Vagina (tissue), 1 donor: ENCODE results near the gene ZNF677. TPM values are rescaled to one million over a fixed set of nuclear protein-coding genes. Genes with fewer than 3 reads are reported as not detected.

Experiments used
- total RNA-seq: library from RNA; depleted of rRNA; stranded (reverse); fragments of >200 nt; gene quantifications from one replicate; pipeline ENCODE4 v1.2.3, GENCODE V29; 2016

Gene ZNF677
- total RNA-seq, 1 donor from 2014 or later: 5.9 TPM

Other genes with a start within 250 kb of the ZNF677 start
- gene ERVV-1, start 241.0 kb downstream of the ZNF677 start, total RNA-seq: not detected
- not detected for gene ERVV-2, start 210.1 kb downstream of the ZNF677 start, total RNA-seq
- 41.7 TPM for gene ZNF160, start 151.5 kb downstream of the ZNF677 start, total RNA-seq
- gene ZNF415, start 122.0 kb downstream of the ZNF677 start, total RNA-seq: 6.6 TPM
- 11.8 TPM for gene ZNF347, start 95.8 kb downstream of the ZNF677 start, total RNA-seq
- gene ZNF665, start 61.5 kb downstream of the ZNF677 start, total RNA-seq: 1.5 TPM
- gene VN1R2, start 3.4 kb upstream of the ZNF677 start, total RNA-seq: not detected
- gene VN1R4, start 12.8 kb upstream of the ZNF677 start, total RNA-seq: not detected
- 5.2 TPM for gene ZNF845, start 78.9 kb upstream of the ZNF677 start, total RNA-seq
- gene ZNF525, start 110.8 kb upstream of the ZNF677 start, total RNA-seq: 6.4 TPM
- gene ZNF765, start 140.3 kb upstream of the ZNF677 start, total RNA-seq: 10.6 TPM
- 12.3 TPM for gene ZNF761, start 177.1 kb upstream of the ZNF677 start, total RNA-seq
- 4.2 TPM for gene ZNF813, start 212.9 kb upstream of the ZNF677 start, total RNA-seq